B cell (primary cell): ENCODE measurements around the gene CNTN4. TPM values are rescaled to one million over a fixed set of nuclear protein-coding genes. Genes with fewer than 3 reads are reported as not detected.

ENCODE experiments used
- ATAC-seq: fragments of 200-7000 bp; cut with Tn5 transposase; one replicate; pipeline ENCODE4 v1.10.0; 2021; ENCODE audit warnings: low read depth, mild to moderate bottlenecking, moderate number of reproducible peaks, moderate library complexity
- CTCF ChIA-PET: fragments of 350-600 bp; sonication (Branson Sonifier 250); formaldehyde crosslinking; loops from one replicate; lab custom pipeline; 2021; ENCODE audit warnings: antibody characterized with exemption, inconsistent platforms; lab: Charles Lee
- POLR2A ChIA-PET: fragments of 350-600 bp; sonication (Branson Sonifier 250); formaldehyde crosslinking; loops from one replicate; lab custom pipeline; 2021; ENCODE audit warnings: antibody characterized with exemption; lab: Charles Lee
- DNase-seq: peaks from one replicate; pipeline ENCODE4 v3.0.0; 2013
- H2AFZ ChIP-seq: 2 replicates; pipeline ENCODE4 v1.6.1; 2012; ENCODE audit warnings: mild to moderate bottlenecking, low read depth, low read length; ENCODE audit not compliant: insufficient read depth, poor library complexity, severe bottlenecking
- H3K27ac ChIP-seq, 2 donors: 1 replicate in 1 of 2; 2 replicates in 1 of 2; pipeline ENCODE4 v1.5.1; 2012 to 2013; ENCODE audit warnings: low read length in 2 of 2, mild to moderate bottlenecking in 2 of 2, moderate library complexity in 1 of 2
- H3K27me3 ChIP-seq, 4 experiments: fragments of 200-600 bp in 1 of 4; sonication (generic) in 1 of 4; replicated peaks in 1 of 4; 1 replicate in 2 of 4; 2 replicates in 2 of 4; pipeline versions ENCODE4 v1.6.1 to v1.7.0; 2013 to 2016; ENCODE audit warnings: low read length in 3 of 4, mild to moderate bottlenecking in 2 of 4, mixed read lengths in 1 of 4, moderate library complexity in 1 of 4; ENCODE audit not compliant: insufficient read depth in 4 of 4, control insufficient read depth in 3 of 4; ENCODE audit errors: control extremely low read depth in 1 of 4
- H3K36me3 ChIP-seq, 2 experiments: replicated peaks in 1 of 2; 1 replicate in 1 of 2; 2 replicates in 1 of 2; pipeline versions ENCODE4 v1.6.1 to v1.7.1; 2013; ENCODE audit warnings: low read length in 1 of 2; ENCODE audit not compliant: insufficient read depth in 2 of 2, control insufficient read depth in 1 of 2; ENCODE audit errors: control extremely low read depth in 1 of 2, extremely low read depth in 1 of 2
- H3K4me1 ChIP-seq, 2 donors: fragments of 200-600 bp in 1 of 2; sonication (generic) in 1 of 2; 1 replicate in 1 of 2; 2 replicates in 1 of 2; pipeline versions ENCODE4 v1.5.1 to v1.6.1; 2013 to 2017; ENCODE audit warnings: low read length in 2 of 2; ENCODE audit not compliant: control insufficient read depth in 2 of 2, insufficient read depth in 2 of 2
- H3K4me2 ChIP-seq: replicated peaks from 2 replicates; pipeline ENCODE3; 2012; ENCODE audit warnings: mild to moderate bottlenecking, low read depth, low read length; ENCODE audit not compliant: poor library complexity, severe bottlenecking
- H3K4me3 ChIP-seq, 5 experiments: fragments of 200-600 bp in 1 of 5; sonication (generic) in 1 of 5; 1 replicate in 3 of 5; 2 replicates in 2 of 5; pipeline versions ENCODE4 v1.5.1 to v1.7.0; 2011 to 2016; ENCODE audit warnings: low read length in 4 of 5, mild to moderate bottlenecking in 4 of 5, low read depth in 2 of 5, control low read depth in 1 of 5, moderate library complexity in 1 of 5; ENCODE audit not compliant: insufficient read depth in 1 of 5; ENCODE audit errors: control extremely low read depth in 1 of 5, extremely low read depth in 1 of 5
- H3K79me2 ChIP-seq: fragments of 200-600 bp; sonication (generic); one replicate; pipeline ENCODE4 v1.6.0; 2016; ENCODE audit warnings: low read length; ENCODE audit not compliant: control insufficient read depth, insufficient read depth
- H3K9ac ChIP-seq: fragments of 200-600 bp; sonication (generic); 2 replicates; pipeline ENCODE4 v1.6.1; 2017; ENCODE audit warnings: mild to moderate bottlenecking, low read length, moderate library complexity
- H3K9me3 ChIP-seq, 3 donors: one replicate each; pipeline versions ENCODE4 v1.6.1 to v1.7.1; 2013; ENCODE audit warnings: low read length in 2 of 3; ENCODE audit not compliant: control insufficient read depth in 2 of 3, insufficient read depth in 1 of 3; ENCODE audit errors: control extremely low read depth in 1 of 3
- H4K20me1 ChIP-seq: 2 replicates; pipeline ENCODE4 v1.6.0; 2012; ENCODE audit warnings: mild to moderate bottlenecking, low read length; ENCODE audit not compliant: insufficient read depth, control insufficient read depth, poor library complexity, severe bottlenecking
- H3K27ac Mint-ChIP-seq: one replicate; pipeline ENCODE4 v1.8.0; 2021; ENCODE audit warnings: mixed read lengths
- H3K27me3 Mint-ChIP-seq: one replicate; pipeline ENCODE4 v1.8.0; 2021; ENCODE audit warnings: mixed read lengths
- H3K4me1 Mint-ChIP-seq: one replicate; pipeline ENCODE4 v1.8.0; 2021; ENCODE audit warnings: mixed read lengths
- H3K4me3 Mint-ChIP-seq: one replicate; pipeline ENCODE4 v1.8.0; 2021; ENCODE audit warnings: mixed read lengths
- H3K9me3 Mint-ChIP-seq: one replicate; pipeline ENCODE4 v1.8.0; 2022; ENCODE audit warnings: mixed read lengths; ENCODE audit not compliant: insufficient read depth
- EZH2 ChIP-seq: IDR thresholded peaks from 2 replicates; pipeline ENCODE4 v1.6.1; 2012; ENCODE audit warnings: borderline replicate concordance, low read depth, mild to moderate bottlenecking, moderate library complexity, low read length; ENCODE audit not compliant: insufficient read depth, poor library complexity, severe bottlenecking
- WGBS: methylation state at CpG from one replicate; pipeline ENCODE4 v1.1.5; 2013; ENCODE audit warnings: missing lambda C conversion rate; ENCODE audit not compliant: insufficient coverage; 5-methylcytosine and 5-hydroxymethylcytosine counted together
- intact Hi-C: fragments of 100-400 bp; cut with micrococcal nuclease; formaldehyde crosslinking; loops from one replicate; pipeline ENCODE4 v1.10.0; 2022
- polyA plus RNA-seq: library from polyadenylated mRNA; depleted of rRNA; stranded (reverse); fragments of >200 nt; gene quantifications from 2 replicates; pipeline ENCODE4 v1.2.3, GENCODE V29; 2012
- total RNA-seq, 2 donors: library from RNA; stranded (reverse); fragments of 120-200 nt in 1 of 2; gene quantifications; 1 replicate in 1 of 2; 2 replicates in 1 of 2; pipeline versions ENCODE4 v1.2.3 to v1.2.4, GENCODE V29; 2013 to 2022
- TF ChIP-seq, protein P1 (sequence below): fragments of 200-600 bp; IDR thresholded peaks from one replicate; pipeline ENCODE4 v1.8.0; 2022; ENCODE audit warnings: antibody characterized with exemption, mild to moderate bottlenecking

Gene CNTN4
- total and polyA plus RNA-seq, 2 donors (not counting 1 experiment from before 2014, with no cell fraction given) = 0.05 TPM; not detected in 1

DNA sequence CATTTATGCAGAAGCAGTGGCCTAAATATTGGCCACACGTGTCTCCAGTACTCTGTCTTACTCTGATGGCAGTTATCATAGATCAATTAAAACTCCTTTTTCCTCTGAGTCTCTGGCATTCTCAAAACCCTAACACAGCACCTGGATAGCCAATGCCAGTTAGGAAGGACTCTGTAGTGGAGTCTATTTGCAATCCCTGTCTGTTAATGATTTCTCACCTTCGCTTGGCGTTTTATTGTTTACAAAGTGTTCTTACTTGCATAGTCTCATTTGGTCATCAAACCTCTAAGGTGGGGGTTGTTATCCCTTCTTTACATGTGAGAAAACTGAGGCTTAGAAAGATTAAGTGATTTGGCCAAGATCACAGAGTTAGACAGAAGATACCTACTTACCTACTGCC lies 752.7 kb downstream of the CNTN4 start:
- Histone ChIP-seq H3K36me3 (no peaks in the 10 kb centered on the region), H3K4me2 (no peak overlapping the region), H3K4me1 (no peaks in the 10 kb centered on the region), H3K4me3 (no peak overlapping the region), H2AFZ (no peak overlapping the region), H3K79me2 (no peaks in the 10 kb centered on the region), H4K20me1 (no peaks in the 10 kb centered on the region), H3K27me3 (no peaks in the 10 kb centered on the region), H3K27ac (no peak overlapping the region), H3K9ac (no peak overlapping the region), H3K9me3 (peaks cover 0 to 4% (median 0%) of the 10 kb centered on the region in 3 donors)
- Mint-ChIP-seq H3K4me3 (no peak overlapping the region), H3K9me3 (no peaks in the 10 kb centered on the region), H3K4me1 (no peaks in the 10 kb centered on the region), H3K27ac (no peak overlapping the region), H3K27me3 (peaks cover 3% of the 10 kb centered on the region)
- DNase-seq (no peak), ATAC-seq (no peak)
- no peak for TF ChIP-seq EZH2
- TF ChIP-seq, protein P1, sequence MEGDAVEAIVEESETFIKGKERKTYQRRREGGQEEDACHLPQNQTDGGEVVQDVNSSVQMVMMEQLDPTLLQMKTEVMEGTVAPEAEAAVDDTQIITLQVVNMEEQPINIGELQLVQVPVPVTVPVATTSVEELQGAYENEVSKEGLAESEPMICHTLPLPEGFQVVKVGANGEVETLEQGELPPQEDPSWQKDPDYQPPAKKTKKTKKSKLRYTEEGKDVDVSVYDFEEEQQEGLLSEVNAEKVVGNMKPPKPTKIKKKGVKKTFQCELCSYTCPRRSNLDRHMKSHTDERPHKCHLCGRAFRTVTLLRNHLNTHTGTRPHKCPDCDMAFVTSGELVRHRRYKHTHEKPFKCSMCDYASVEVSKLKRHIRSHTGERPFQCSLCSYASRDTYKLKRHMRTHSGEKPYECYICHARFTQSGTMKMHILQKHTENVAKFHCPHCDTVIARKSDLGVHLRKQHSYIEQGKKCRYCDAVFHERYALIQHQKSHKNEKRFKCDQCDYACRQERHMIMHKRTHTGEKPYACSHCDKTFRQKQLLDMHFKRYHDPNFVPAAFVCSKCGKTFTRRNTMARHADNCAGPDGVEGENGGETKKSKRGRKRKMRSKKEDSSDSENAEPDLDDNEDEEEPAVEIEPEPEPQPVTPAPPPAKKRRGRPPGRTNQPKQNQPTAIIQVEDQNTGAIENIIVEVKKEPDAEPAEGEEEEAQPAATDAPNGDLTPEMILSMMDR = no peak
- intact Hi-C loops = no loop called here
- ChIA-PET POLR2A (no interaction called here), CTCF (no interaction called here)
- WGBS = 60% methylated on average over 1 of the region's 3 CpGs

DNA sequence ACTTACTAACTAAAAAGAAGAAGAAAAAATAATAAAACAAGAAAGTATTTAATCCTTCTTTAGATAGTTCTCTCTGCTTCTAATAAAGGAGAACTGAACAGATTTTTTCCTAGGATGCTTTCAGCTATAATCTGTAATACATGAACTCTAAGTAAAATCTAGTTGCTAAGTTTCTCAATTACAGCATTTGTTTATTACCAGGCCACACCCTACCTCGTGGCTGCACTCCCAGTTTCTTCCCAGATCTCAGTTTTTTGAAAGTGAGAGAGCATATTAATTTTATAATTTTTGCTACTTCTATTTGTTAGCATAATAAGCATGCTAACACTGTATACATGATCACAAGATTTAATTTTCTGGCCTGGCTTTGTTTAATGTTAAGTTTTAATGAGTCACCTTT lies 753.2 kb downstream of the CNTN4 start:
- no peak overlapping the region for H3K27ac ChIP-seq
- no peaks in the 10 kb centered on the region for H3K36me3 ChIP-seq
- H3K4me3 Mint-ChIP-seq = no peak overlapping the region
- POLR2A ChIA-PET = no interaction called here
- no peaks in the 10 kb centered on the region for H3K79me2 ChIP-seq
- no peaks in the 10 kb centered on the region for H4K20me1 ChIP-seq
- H3K9me3 Mint-ChIP-seq = no peaks in the 10 kb centered on the region
- H3K9me3 ChIP-seq = peaks cover 0 to under 1% (median 0%) of the 10 kb centered on the region in 3 donors
- H3K4me2 ChIP-seq = no peak overlapping the region
- H3K9ac ChIP-seq = no peak overlapping the region
- intact Hi-C loops = no loop called here
- H3K4me3 ChIP-seq = no peak overlapping the region
- no peak for DNase-seq
- TF ChIP-seq, protein P1 = no peak
- TF ChIP-seq EZH2 = no peak
- H3K27ac Mint-ChIP-seq = no peak overlapping the region
- H2AFZ ChIP-seq = no peak overlapping the region
- no peaks in the 10 kb centered on the region for H3K4me1 Mint-ChIP-seq
- H3K27me3 ChIP-seq = no peaks in the 10 kb centered on the region
- H3K27me3 Mint-ChIP-seq = peaks cover 3% of the 10 kb centered on the region
- no peaks in the 10 kb centered on the region for H3K4me1 ChIP-seq
- no CpG with 5 or more reads among the region's 1 CpG for WGBS
- ATAC-seq = no peak
- CTCF ChIA-PET = no interaction called here
